Measurements from ENCODE around the gene NEDD9.
A peak's percentile ranks its signal among the peaks of the same experiment; 100 is the strongest.

NEDD9 gene

GRCh38 chr6:11152581-11152980, 79.9 kb downstream of the NEDD9 start:
- FAIRE-seq, result no peak
- DNase-seq (ENCODE audit: insufficient read length, low spot score), result no peak

GRCh38 chr6:11151488-11151887, 81.0 kb downstream of the NEDD9 start:
- DNase-seq (ENCODE audit: insufficient read length, low spot score), result no peak
- no peak for FAIRE-seq

GRCh38 chr6:11149551-11149950, 82.9 kb downstream of the NEDD9 start:
- FAIRE-seq (no peak), DNase-seq (ENCODE audit: insufficient read length, low spot score) (no peak)

GRCh38 chr6:11146117-11146826, 86.2 kb downstream of the NEDD9 start:
- DNase-seq (ENCODE audit: insufficient read length, low spot score), result no peak
- FAIRE-seq, result no peak

GRCh38 chr6:11144393-11144851, 88.0 kb downstream of the NEDD9 start:
- FAIRE-seq (peak; percentile 89), DNase-seq (ENCODE audit: insufficient read length, low spot score) (peak; percentile 71)

- no peak for FAIRE-seq
- no peak for DNase-seq (ENCODE audit: insufficient read length, low spot score)
Observed at GRCh38 chr6:11143394-11144371, 88.8 kb downstream of the NEDD9 start.

- DNase-seq (ENCODE audit: insufficient read length, low spot score) (no peak), FAIRE-seq (no peak)
Observed at GRCh38 chr6:11142296-11143027, 90.0 kb downstream of the NEDD9 start.

GRCh38 chr6:11141295-11141694, 91.2 kb downstream of the NEDD9 start:
- DNase-seq (ENCODE audit: insufficient read length, low spot score), result no peak
- FAIRE-seq, result no peak

- no peak for DNase-seq (ENCODE audit: insufficient read length, low spot score)
- no peak for FAIRE-seq
Observed at GRCh38 chr6:11140056-11140455, 92.4 kb downstream of the NEDD9 start.

GRCh38 chr6:11139051-11139960, 93.2 kb downstream of the NEDD9 start:
- FAIRE-seq (no peak), DNase-seq (ENCODE audit: insufficient read length, low spot score) (no peak)

GRCh38 chr6:11136809-11137208, 95.7 kb downstream of the NEDD9 start:
- DNase-seq (ENCODE audit: insufficient read length, low spot score) (no peak), FAIRE-seq (no peak)

Measured in GM19239 (cell line).